K562 (cell line): ENCODE data around the gene GORASP1. TPM values are rescaled to one million over a fixed set of nuclear protein-coding genes. Genes with fewer than 3 reads are reported as not detected.

Experiments
- BACH1 ChIP-seq: fragments of 200-800 bp; sonication (Bioruptor generic); IDR thresholded peaks from 2 replicates; pipeline ENCODE4 v1.6.1; 2016; ENCODE audit warnings: missing genetic modification characterization, missing compliant biosample characterization
- GABPA ChIP-seq: fragments of 200-800 bp; sonication (Bioruptor generic); conservative IDR thresholded peaks from 2 replicates; pipeline ENCODE4 v1.6.1; 2016; ENCODE audit warnings: low read depth, missing genetic modification characterization, missing compliant biosample characterization
- GTF2E2 ChIP-seq: fragments of 200-800 bp; sonication (Bioruptor generic); IDR thresholded peaks from 2 replicates; pipeline ENCODE4 v1.6.1; 2016; ENCODE audit warnings: missing genetic modification characterization, missing compliant biosample characterization
- IRF2 ChIP-seq: sonication (generic); formaldehyde crosslinking; IDR thresholded peaks from 2 replicates; pipeline ENCODE4 v1.8.1; 2022; ENCODE audit warnings: mild to moderate bottlenecking, missing genetic modification reagents
- PRMT5 ChIP-seq: sonication (generic); formaldehyde crosslinking; IDR thresholded peaks from 2 replicates; pipeline ENCODE4 v1.5.0; 2020; ENCODE audit warnings: missing genetic modification reagents
- PTBP1 ChIP-seq: fragments of 200-400 bp; formaldehyde crosslinking; IDR thresholded peaks from 2 replicates; pipeline ENCODE4 v1.6.1; 2017; ENCODE audit warnings: low read depth, low read length
- SMARCA4 ChIP-seq: fragments of 450-650 bp; IDR thresholded peaks from 2 replicates; pipeline ENCODE4 v1.6.1; 2016
- polyA plus RNA-seq, 8 experiments: library from polyadenylated mRNA; depleted of rRNA in 4 of 8; stranded (reverse) in 5 of 8; unstranded in 3 of 8; fragments of >200 nt; fragmentation: Nextera tagmentation in 2 of 8; fragmentation: Illumina TruSeq in 1 of 8; extraction: Ambion mirVana in 2 of 8; extraction: Trizol in 1 of 8; gene quantifications; 2 replicates each; pipeline versions ENCODE4 v1.2.1 to v1.2.3, GENCODE V29; 2011 to 2014; ENCODE audit warnings: inconsistent platforms in 1 of 8, missing spikeins in 1 of 8
- total RNA-seq, 7 experiments: library from RNA; depleted of rRNA in 6 of 7; stranded (reverse); fragments of >200 nt in 6 of 7; fragmentation: Illumina TruSeq in 2 of 7; extraction: Trizol in 2 of 7; gene quantifications; 2 replicates each; pipeline versions ENCODE4 v1.2.1 to v1.2.3, GENCODE V29; 2011 to 2021; ENCODE audit warnings: low replicate concordance in 1 of 7
- TF ChIP-seq, protein P1 (sequence below), 2 experiments: fragments of 450-650 bp; IDR thresholded peaks; 2 replicates each; pipeline ENCODE4 v1.6.1; 2018; ENCODE audit warnings: mild to moderate bottlenecking in 2 of 2, low read depth in 1 of 2; ENCODE audit not compliant: partially characterized antibody in 2 of 2
- TF ChIP-seq, protein P2 (sequence below): fragments of 450-650 bp; IDR thresholded peaks from 2 replicates; pipeline ENCODE4 v1.6.1; 2016; ENCODE audit warnings: antibody characterized with exemption
- TF ChIP-seq, protein P3 (sequence below): sonication (generic); formaldehyde crosslinking; IDR thresholded peaks from 2 replicates; pipeline ENCODE4 v1.8.0; 2022; ENCODE audit warnings: mild to moderate bottlenecking, low read depth, missing genetic modification reagents
- TF ChIP-seq, protein P4 (sequence below), 2 experiments: fragments of 450-650 bp; IDR thresholded peaks; 2 replicates each; pipeline ENCODE4 v1.6.1; 2016; ENCODE audit warnings: mild to moderate bottlenecking in 2 of 2, borderline replicate concordance in 1 of 2, low read depth in 1 of 2, moderate library complexity in 1 of 2

GORASP1 gene
- total and polyA plus RNA-seq, 9 of the 15 experiments (the other 6 are each of a cell fraction or from before 2014, with no cell fraction given), result 8.4 to 87.9 (median 67.6) TPM

DNA sequence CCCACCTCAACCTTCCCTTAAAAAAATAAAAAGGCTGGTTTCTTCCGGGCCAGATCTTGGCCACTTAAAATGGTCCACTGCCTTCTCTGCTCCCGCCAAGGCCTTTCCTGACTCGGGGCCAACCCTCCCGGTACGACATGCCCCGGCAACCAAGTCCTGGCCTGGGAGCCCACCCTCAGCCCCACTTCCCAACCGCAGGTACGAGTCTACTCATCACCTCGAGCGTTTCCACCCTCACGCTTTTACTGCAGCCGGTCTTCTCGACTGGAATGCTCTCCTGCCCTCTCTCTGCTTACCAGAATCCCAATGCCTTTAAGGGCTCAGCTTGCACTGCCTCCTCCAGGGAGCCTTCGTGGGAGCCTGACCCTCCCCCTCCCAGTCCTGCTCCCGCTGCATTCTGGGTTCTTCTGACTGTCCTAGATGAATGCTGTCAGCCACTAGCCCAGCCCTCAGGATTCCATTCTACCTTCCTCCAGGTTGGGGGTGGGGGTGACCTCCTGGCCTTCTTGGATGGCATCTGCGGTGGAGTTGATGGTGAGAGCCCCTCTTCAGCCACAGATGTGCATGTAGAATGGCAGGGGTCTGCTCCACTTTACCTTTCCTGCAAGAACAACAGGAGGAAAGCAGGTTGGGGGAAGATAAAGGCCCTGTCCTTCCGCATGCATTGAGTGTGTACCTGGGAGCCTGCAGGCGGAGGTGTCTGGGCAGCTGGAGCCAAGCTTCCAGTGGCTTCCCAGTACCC lies 47.0 kb upstream of the GORASP1 start (continued):
- TF ChIP-seq, protein P1, sequence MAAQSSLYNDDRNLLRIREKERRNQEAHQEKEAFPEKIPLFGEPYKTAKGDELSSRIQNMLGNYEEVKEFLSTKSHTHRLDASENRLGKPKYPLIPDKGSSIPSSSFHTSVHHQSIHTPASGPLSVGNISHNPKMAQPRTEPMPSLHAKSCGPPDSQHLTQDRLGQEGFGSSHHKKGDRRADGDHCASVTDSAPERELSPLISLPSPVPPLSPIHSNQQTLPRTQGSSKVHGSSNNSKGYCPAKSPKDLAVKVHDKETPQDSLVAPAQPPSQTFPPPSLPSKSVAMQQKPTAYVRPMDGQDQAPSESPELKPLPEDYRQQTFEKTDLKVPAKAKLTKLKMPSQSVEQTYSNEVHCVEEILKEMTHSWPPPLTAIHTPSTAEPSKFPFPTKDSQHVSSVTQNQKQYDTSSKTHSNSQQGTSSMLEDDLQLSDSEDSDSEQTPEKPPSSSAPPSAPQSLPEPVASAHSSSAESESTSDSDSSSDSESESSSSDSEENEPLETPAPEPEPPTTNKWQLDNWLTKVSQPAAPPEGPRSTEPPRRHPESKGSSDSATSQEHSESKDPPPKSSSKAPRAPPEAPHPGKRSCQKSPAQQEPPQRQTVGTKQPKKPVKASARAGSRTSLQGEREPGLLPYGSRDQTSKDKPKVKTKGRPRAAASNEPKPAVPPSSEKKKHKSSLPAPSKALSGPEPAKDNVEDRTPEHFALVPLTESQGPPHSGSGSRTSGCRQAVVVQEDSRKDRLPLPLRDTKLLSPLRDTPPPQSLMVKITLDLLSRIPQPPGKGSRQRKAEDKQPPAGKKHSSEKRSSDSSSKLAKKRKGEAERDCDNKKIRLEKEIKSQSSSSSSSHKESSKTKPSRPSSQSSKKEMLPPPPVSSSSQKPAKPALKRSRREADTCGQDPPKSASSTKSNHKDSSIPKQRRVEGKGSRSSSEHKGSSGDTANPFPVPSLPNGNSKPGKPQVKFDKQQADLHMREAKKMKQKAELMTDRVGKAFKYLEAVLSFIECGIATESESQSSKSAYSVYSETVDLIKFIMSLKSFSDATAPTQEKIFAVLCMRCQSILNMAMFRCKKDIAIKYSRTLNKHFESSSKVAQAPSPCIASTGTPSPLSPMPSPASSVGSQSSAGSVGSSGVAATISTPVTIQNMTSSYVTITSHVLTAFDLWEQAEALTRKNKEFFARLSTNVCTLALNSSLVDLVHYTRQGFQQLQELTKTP (IDR thresholded peaks at IDR 0.05; ENCODE audit: low read depth in 1 of 2, partially characterized antibody in 2 of 2), result peak; percentile 54 to 55
- no peak for TF ChIP-seq IRF2 (CRISPR knock-in tag)
- TF ChIP-seq GTF2E2, result no peak
- TF ChIP-seq, protein P2, sequence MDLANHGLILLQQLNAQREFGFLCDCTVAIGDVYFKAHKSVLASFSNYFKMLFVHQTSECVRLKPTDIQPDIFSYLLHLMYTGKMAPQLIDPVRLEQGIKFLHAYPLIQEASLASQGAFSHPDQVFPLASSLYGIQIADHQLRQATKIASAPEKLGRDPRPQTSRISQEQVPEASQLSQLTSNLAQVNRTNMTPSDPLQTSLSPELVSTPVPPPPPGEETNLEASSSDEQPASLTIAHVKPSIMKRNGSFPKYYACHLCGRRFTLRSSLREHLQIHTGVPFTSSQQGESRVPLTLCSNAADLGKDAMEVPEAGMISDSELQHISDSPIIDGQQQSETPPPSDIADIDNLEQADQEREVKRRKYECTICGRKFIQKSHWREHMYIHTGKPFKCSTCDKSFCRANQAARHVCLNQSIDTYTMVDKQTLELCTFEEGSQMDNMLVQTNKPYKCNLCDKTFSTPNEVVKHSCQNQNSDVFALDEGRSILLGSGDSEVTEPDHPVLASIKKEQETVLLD, result 0 out of 2 replicates have a peak, but pooled peaks have one; percentile 49
- no peak for TF ChIP-seq PTBP1
- TF ChIP-seq, protein P3, sequence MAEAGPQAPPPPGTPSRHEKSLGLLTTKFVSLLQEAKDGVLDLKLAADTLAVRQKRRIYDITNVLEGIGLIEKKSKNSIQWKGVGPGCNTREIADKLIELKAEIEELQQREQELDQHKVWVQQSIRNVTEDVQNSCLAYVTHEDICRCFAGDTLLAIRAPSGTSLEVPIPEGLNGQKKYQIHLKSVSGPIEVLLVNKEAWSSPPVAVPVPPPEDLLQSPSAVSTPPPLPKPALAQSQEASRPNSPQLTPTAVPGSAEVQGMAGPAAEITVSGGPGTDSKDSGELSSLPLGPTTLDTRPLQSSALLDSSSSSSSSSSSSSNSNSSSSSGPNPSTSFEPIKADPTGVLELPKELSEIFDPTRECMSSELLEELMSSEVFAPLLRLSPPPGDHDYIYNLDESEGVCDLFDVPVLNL (CRISPR knock-in tag), result no peak
- TF ChIP-seq BACH1 (tag), result no peak
- TF ChIP-seq, protein P4, sequence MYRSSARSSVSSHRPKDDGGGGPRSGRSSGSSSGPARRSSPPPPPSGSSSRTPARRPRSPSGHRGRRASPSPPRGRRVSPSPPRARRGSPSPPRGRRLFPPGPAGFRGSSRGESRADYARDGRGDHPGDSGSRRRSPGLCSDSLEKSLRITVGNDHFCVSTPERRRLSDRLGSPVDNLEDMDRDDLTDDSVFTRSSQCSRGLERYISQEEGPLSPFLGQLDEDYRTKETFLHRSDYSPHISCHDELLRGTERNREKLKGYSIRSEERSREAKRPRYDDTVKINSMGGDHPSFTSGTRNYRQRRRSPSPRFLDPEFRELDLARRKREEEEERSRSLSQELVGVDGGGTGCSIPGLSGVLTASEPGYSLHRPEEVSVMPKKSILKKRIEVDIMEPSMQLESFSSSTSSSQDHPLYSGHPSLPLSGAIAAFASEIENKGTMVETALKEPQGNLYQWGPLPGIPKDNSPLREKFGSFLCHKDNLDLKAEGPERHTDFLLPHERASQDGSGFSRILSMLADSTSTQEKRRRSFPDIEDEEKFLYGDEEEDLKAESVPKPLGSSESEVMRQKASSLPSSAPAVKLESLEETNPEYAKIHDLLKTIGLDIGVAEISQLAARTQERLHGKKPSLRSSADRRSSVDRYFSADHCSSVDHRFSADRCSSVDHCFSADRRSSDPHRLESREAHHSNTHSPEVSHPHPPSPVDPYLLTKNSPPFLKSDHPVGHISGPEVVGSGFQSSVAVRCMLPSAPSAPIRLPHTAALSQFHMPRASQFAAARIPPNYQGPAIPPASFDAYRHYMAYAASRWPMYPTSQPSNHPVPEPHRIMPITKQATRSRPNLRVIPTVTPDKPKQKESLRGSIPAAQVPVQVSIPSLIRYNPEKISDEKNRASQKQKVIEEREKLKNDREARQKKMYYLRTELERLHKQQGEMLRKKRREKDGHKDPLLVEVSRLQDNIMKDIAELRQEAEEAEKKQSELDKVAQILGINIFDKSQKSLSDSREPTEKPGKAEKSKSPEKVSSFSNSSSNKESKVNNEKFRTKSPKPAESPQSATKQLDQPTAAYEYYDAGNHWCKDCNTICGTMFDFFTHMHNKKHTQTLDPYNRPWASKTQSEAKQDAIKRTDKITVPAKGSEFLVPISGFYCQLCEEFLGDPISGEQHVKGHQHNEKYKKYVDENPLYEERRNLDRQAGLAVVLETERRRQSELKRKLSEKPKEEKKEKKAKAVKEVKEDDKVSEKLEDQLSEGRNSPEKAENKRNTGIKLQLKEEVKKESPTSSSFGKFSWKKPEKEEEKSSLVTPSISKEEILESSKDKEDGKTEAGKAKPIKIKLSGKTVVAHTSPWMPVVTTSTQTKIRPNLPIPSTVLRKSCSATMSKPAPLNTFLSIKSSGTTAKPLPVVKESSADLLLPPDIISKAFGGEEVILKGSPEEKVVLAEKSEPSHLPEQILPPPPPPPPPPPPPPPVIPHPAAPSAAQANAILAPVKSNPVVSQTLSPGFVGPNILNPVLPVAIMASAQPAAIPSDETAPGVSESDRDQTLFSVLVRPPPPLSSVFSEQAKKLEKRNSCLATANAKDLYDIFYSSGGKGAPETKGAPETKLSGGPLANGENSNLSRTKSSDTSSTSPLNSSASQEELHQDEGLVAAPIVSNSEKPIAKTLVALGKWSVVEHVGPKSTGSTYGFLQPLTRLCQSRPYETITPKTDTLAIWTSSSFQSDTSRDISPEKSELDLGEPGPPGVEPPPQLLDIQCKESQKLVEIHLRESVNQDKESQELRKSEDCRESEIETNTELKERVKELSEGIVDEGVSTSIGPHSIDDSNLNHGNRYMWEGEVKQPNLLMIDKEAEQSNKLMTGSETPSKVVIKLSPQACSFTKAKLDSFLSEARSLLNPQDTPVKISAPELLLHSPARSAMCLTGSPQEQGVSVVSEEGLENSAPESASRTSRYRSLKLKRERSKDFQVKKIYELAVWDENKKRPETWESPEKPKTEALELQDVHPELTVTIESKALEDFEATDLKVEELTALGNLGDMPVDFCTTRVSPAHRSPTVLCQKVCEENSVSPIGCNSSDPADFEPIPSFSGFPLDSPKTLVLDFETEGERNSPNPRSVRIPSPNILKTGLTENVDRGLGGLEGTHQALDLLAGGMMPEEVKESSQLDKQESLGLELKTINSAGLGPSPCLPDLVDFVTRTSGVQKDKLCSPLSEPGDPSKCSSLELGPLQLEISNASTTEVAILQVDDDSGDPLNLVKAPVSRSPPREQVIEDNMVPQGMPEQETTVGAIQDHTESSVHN (IDR thresholded peaks at IDR 0.05; ENCODE audit: borderline replicate concordance in 1 of 2, low read depth in 1 of 2), result 0 out of 4 replicates have a peak, but pooled peaks of 1 of the 2 experiments have one; percentile 41
- TF ChIP-seq PRMT5 (CRISPR knock-in tag), result no peak
- TF ChIP-seq GABPA (tag), result no peak
- TF ChIP-seq SMARCA4, result no peak; the same call in 1 of the 2 replicates
